Stimulated activated memory B cell treated with anti-CD40 and anti-IgM and Interleukin-4, amounts not matched to agents 10 μg/mL and 1 μg/mL and 100 μg/mL, for 72 hours (primary cell): ENCODE data around the gene BRPF1.
A peak's percentile ranks its signal among the peaks of the same experiment; 100 is the strongest.

Source experiments
- ATAC-seq: fragments of 150-1000 bp; cut with Tn5 transposase; 2 replicates; pipeline ENCODE4 v1.10.0; 2021
- H3K27ac Mint-ChIP-seq: one replicate; pipeline ENCODE4 v1.8.0; 2022; ENCODE audit warnings: mild to moderate bottlenecking, mixed read lengths
- H3K27me3 Mint-ChIP-seq: one replicate; pipeline ENCODE4 v1.8.0; 2022; ENCODE audit warnings: mixed read lengths
- H3K36me3 Mint-ChIP-seq: one replicate; pipeline ENCODE4 v1.8.0; 2022; ENCODE audit warnings: mixed read lengths
- H3K4me1 Mint-ChIP-seq: one replicate; pipeline ENCODE4 v1.8.0; 2022; ENCODE audit warnings: mixed read lengths
- H3K4me3 Mint-ChIP-seq: one replicate; pipeline ENCODE4 v1.8.0; 2022; ENCODE audit warnings: mild to moderate bottlenecking, moderate library complexity, mixed read lengths
- H3K9me3 Mint-ChIP-seq: one replicate; pipeline ENCODE4 v1.8.0; 2022; ENCODE audit warnings: mixed read lengths

BRPF1 gene

DNA sequence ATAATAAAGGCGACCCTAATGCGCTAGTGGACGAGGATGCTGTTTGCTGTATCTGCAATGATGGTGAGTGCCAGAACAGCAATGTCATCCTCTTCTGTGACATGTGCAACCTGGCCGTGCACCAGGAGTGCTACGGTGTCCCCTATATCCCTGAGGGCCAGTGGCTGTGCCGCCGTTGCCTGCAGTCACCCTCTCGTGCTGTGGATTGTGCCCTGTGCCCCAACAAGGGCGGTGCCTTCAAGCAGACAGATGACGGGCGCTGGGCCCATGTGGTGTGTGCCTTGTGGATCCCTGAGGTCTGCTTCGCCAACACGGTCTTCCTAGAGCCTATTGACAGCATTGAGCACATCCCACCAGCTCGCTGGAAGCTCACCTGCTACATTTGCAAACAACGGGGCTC, 7.6 kb downstream of the BRPF1 start:
- no peak for ATAC-seq
- H3K4me3 Mint-ChIP-seq: no peak overlapping the region
- peaks cover 17% of the 10 kb centered on the region for H3K4me1 Mint-ChIP-seq
- no peaks in the 10 kb centered on the region for H3K9me3 Mint-ChIP-seq
- no peak overlapping the region for H3K27ac Mint-ChIP-seq
- peaks cover 70% of the 10 kb centered on the region for H3K36me3 Mint-ChIP-seq
- no peaks in the 10 kb centered on the region for H3K27me3 Mint-ChIP-seq

DNA sequence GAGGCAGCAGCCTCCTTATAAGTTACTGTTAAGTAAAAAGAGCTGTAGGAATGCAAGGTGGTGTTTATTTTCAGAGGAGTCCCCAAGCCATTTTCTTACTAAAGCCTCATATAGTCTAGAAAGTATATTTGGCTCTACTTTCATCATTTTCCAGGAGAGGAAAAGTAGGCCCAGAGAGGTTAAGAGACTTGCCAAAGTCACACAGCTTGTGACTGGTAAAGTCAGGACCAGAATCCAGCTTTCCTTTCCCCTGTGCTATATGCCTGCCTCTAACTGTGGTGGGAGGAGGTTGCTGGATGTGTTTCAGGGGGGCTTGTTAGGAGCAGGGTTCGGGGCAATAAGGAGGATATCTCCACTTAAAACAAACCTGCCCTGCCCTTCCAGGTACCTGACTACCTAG, 11.0 kb downstream of the BRPF1 start:
- no peak overlapping the region for H3K4me3 Mint-ChIP-seq
- H3K27me3 Mint-ChIP-seq: no peaks in the 10 kb centered on the region
- ATAC-seq: no peak
- H3K27ac Mint-ChIP-seq: no peak overlapping the region
- peaks cover 16% of the 10 kb centered on the region for H3K4me1 Mint-ChIP-seq
- H3K36me3 Mint-ChIP-seq: peaks cover 93% of the 10 kb centered on the region
- no peaks in the 10 kb centered on the region for H3K9me3 Mint-ChIP-seq

DNA sequence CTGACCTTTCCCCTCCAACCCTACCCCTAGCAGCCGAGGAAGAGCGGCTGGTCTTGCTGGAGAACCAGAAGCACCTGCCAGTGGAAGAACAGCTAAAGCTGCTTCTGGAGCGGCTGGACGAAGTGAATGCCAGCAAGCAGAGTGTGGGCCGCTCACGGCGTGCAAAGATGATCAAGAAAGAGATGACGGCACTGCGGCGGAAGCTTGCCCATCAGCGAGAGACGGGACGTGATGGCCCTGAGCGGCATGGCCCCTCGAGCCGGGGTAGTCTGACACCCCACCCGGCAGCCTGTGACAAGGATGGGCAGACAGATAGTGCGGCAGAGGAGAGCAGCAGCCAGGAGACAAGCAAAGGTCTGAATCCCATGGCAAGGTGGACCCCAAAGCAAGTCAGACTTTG, 12.0 kb downstream of the BRPF1 start:
- Mint-ChIP-seq H3K4me3 (no peak overlapping the region), H3K27me3 (no peaks in the 10 kb centered on the region), H3K27ac (no peak overlapping the region), H3K9me3 (no peaks in the 10 kb centered on the region), H3K4me1 (peaks cover 19% of the 10 kb centered on the region), H3K36me3 (peaks cover 87% of the 10 kb centered on the region)
- no peak for ATAC-seq

DNA sequence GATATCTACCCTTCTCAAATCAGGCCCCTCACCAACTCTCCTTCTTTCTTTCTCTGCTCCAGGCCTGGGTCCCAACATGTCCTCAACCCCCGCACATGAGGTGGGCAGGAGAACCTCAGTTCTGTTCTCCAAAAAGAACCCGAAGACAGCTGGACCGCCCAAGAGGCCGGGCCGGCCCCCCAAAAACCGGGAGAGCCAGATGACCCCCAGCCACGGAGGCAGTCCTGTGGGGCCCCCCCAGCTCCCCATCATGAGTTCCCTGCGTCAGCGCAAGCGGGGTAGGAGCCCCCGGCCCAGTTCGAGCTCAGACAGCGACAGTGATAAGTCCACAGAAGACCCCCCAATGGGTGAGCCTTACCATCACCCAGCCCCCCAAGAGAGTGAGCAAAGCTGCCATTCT, 12.6 kb downstream of the BRPF1 start:
- Mint-ChIP-seq H3K27ac (no peak overlapping the region), H3K9me3 (no peaks in the 10 kb centered on the region), H3K36me3 (peaks cover 82% of the 10 kb centered on the region), H3K4me1 (peaks cover 25% of the 10 kb centered on the region), H3K4me3 (no peak overlapping the region), H3K27me3 (no peaks in the 10 kb centered on the region)
- no peak for ATAC-seq

DNA sequence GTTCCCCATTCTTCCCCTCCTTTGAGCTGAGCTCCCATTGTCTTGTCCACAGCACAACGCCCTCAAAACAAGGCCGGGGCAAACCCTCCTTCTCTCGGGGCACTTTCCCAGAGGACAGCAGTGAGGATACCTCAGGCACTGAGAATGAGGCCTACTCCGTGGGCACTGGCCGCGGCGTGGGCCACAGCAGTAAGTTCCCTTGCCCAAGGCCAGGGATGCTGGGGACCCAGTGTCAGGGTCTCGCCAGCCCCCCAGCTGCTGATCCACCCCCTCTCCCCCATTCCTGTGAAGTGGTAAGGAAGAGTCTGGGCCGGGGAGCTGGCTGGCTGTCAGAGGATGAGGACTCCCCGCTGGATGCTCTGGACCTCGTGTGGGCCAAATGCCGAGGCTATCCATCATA, 14.0 kb downstream of the BRPF1 start:
- no peak for ATAC-seq
- H3K27me3 Mint-ChIP-seq: no peaks in the 10 kb centered on the region
- H3K27ac Mint-ChIP-seq: no peak overlapping the region
- peaks cover 70% of the 10 kb centered on the region for H3K36me3 Mint-ChIP-seq
- H3K4me3 Mint-ChIP-seq: no peak overlapping the region
- no peaks in the 10 kb centered on the region for H3K9me3 Mint-ChIP-seq
- peaks cover 34% of the 10 kb centered on the region for H3K4me1 Mint-ChIP-seq

DNA sequence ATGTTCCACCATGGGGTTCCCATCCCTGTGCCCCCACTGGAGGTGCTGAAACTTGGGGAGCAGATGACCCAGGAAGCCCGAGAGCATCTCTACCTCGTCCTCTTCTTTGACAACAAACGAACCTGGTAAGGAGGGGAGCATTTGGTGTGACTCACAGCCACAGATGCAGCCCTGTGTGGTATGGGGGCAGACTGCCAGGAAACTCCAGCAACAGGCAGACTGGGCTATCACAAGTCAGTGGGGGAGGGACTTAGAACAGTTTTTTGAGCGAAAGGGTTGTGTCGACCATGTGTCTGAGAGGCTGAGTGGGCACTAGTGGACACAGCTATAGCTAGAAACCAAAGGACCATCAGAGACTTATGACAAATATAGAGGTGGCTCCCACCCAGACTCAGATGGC, 14.8 kb downstream of the BRPF1 start:
- H3K27me3 Mint-ChIP-seq: no peaks in the 10 kb centered on the region
- no peaks in the 10 kb centered on the region for H3K9me3 Mint-ChIP-seq
- H3K4me3 Mint-ChIP-seq: no peak overlapping the region
- H3K27ac Mint-ChIP-seq: no peak overlapping the region
- ATAC-seq: no peak
- H3K4me1 Mint-ChIP-seq: peaks cover 43% of the 10 kb centered on the region
- H3K36me3 Mint-ChIP-seq: peaks cover 62% of the 10 kb centered on the region

DNA sequence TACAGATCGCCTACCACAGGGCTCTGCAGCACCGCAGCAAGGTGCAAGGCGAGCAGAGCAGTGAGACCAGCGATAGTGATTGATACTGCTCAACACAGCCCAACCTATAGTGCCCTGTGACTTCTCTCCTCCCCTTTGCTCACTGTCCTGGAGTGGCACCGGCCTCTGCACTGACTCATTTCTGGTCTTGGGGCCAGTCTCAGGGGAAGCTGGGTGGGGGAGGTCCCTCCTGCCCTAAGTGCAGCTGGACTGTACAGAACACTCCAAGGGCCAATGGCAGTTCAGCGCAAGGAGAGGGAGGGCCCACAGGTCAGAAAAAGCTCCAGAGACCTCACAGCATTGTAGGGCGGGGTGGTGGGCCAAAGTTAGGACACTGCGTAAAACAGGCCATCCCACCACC, 15.7 kb downstream of the BRPF1 start:
- peaks cover 52% of the 10 kb centered on the region for H3K4me1 Mint-ChIP-seq
- no peak for ATAC-seq
- H3K4me3 Mint-ChIP-seq: no peak overlapping the region
- H3K9me3 Mint-ChIP-seq: no peaks in the 10 kb centered on the region
- peaks cover 59% of the 10 kb centered on the region for H3K36me3 Mint-ChIP-seq
- H3K27me3 Mint-ChIP-seq: no peaks in the 10 kb centered on the region
- H3K27ac Mint-ChIP-seq: no peak overlapping the region

DNA sequence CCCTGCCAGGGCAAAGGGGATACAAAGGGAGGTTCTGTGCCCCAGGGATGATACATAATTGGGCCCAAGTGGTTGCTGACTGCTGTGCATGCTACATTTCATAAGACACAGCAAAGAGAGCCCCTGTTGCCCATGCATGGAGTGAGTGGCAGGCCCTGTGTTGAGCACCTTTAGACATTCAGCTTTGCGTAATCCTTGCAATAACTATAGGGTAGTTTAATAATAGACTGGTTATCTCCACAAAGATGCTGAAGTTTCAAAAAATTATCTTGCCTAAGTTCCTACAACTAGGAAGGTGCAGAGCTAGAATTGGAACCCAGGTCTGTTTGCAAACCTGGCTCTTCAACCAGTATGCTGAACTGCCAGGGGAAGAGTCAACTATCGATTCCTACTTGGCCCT, 16.5 kb downstream of the BRPF1 start:
- no peak overlapping the region for H3K27ac Mint-ChIP-seq
- H3K4me1 Mint-ChIP-seq: peaks cover 58% of the 10 kb centered on the region
- no peak for ATAC-seq
- H3K27me3 Mint-ChIP-seq: no peaks in the 10 kb centered on the region
- no peak overlapping the region for H3K4me3 Mint-ChIP-seq
- no peaks in the 10 kb centered on the region for H3K9me3 Mint-ChIP-seq
- H3K36me3 Mint-ChIP-seq: peaks cover 58% of the 10 kb centered on the region

DNA sequence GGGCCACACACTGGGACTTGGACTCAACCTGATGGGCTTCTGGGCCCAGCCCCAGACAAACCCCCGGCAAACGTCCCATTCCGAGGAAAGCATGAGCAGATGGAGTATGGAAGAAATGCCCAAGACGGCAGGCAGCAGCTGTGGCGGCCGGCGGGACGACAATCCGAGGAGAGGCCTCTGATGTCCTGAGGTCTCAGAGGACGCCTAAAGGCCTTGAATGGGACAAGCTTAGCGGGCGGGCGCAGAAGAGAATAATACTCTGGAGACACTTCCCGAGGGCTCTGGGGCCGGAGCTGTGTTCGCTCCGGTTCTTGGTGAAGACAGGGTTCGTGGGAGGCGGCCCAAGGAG, 17.7 kb downstream of the BRPF1 start:
- H3K27ac Mint-ChIP-seq: peak overlapping the region; percentile 85
- H3K9me3 Mint-ChIP-seq: no peaks in the 10 kb centered on the region
- H3K36me3 Mint-ChIP-seq: peaks cover 55% of the 10 kb centered on the region
- H3K27me3 Mint-ChIP-seq: no peaks in the 10 kb centered on the region
- peak overlapping the region; percentile 87 for H3K4me3 Mint-ChIP-seq
- no peak for ATAC-seq
- peaks cover 60% of the 10 kb centered on the region for H3K4me1 Mint-ChIP-seq

DNA sequence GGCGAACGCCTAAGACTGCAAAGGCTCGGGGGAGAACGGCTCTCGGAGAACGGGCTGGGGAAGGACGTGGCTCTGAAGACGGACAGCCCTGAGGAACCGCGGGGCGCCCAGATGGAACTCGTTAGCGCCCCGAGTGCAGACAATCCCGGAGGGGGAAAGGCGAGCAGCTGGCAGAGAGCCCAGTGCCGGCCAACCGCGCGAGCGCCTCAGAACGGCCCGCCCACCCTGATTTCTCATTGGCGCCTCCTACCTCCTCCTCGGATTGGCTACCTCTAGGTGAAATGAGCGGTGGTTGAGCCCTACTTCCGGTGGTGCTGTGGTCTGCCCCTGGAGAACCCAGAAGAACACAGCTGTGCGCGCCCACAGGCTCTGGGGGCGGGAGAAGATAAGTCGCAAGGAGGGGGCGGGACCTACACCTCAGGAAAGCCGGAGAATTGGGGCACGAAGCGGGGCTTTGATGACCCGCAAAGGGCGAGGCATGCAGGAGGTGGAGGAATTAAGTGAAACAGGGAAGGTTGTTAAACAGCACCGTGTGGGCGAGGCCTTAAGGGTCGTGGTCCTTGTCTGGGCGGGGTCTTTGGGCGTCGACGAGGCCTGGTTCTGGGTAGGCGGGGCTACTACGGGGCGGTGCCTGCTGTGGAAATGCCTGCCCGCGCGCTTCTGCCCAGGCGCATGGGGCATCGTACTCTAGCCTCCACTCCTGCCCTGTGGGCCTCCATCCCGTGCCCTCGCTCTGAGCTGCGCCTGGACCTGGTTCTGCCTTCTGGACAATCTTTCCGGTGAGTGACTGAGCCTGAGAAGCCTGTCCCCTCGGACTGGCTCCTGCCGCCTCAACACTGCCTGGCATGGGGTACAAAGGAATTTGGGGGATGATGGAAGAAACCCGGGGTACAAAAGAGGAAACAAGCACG, 18.4 kb downstream of the BRPF1 start, which contains the start of gene OGG1:
Gene OGG1 (plus strand): TSS at position 308 of the 911 bp plus-strand sequence. CDS start 335 bp downstream, at position 643.
- Mint-ChIP-seq H3K27me3 (no peaks in the 10 kb centered on the region), H3K27ac (peak within 1 kb of the TSS; percentile 85), H3K36me3 (peaks cover 55% of the 10 kb centered on the region), H3K4me3 (peak within 1 kb of the TSS; percentile 87), H3K9me3 (no peaks in the 10 kb centered on the region), H3K4me1 (peaks cover 66% of the 10 kb centered on the region)
- ATAC-seq: peak; percentile 96

DNA sequence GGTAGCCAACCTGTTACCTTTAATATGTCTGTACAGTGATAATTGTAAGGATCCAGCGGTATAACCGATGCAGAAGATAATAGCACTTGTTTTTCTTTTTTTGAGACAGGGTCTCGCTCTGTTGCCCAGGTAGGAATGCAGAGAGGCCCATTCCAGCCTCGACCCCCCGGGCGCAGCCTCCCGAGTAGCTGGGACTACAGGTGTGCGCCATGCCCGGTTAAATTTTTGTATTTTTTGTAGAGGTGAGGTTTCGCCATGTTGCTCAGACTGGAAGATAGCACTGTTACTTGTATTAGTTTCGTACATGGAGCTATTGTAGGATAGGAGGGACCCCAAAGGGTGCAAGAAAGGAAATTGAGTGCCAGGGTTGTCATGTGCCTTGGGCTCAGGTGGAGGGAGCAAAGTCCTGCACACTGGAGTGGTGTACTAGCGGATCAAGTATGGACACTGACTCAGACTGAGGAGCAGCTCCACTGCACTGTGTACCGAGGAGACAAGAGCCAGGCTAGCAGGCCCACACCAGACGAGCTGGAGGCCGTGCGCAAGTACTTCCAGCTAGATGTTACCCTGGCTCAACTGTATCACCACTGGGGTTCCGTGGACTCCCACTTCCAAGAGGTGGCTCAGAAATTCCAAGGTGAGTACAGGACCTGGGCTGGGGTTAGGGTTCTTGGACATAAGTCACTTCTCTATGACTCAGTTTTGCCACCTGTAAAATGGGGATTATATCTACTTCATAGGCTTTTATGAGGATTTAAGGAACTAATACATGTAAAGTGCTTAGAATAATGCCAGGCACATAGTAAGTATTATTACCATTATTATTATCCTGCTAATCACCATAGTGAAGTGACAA, 19.2 kb downstream of the BRPF1 start:
- peaks cover 68% of the 10 kb centered on the region for H3K4me1 Mint-ChIP-seq
- H3K36me3 Mint-ChIP-seq: peaks cover 49% of the 10 kb centered on the region
- ATAC-seq: no peak
- H3K4me3 Mint-ChIP-seq: peak overlapping the region; percentile 87
- no peaks in the 10 kb centered on the region for H3K9me3 Mint-ChIP-seq
- no peaks in the 10 kb centered on the region for H3K27me3 Mint-ChIP-seq
- H3K27ac Mint-ChIP-seq: peak overlapping the region; percentile 85

DNA sequence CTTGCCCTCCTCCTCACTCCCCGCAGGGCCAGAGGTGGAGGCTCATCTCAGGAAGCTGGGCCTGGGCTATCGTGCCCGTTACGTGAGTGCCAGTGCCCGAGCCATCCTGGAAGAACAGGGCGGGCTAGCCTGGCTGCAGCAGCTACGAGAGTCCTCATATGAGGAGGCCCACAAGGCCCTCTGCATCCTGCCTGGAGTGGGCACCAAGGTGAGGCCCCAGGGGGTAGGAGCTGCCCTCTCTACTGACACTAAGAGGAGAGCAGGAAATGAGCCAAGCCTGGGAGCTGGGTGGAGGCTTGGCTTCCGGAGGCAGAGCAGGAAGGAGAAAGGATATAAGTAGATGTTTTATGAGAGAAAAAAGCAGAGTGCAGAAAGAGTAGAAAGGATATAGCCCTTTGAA, 23.1 kb downstream of the BRPF1 start:
- no peaks in the 10 kb centered on the region for H3K9me3 Mint-ChIP-seq
- H3K4me3 Mint-ChIP-seq: no peak overlapping the region
- peaks cover 65% of the 10 kb centered on the region for H3K36me3 Mint-ChIP-seq
- peaks cover 38% of the 10 kb centered on the region for H3K4me1 Mint-ChIP-seq
- H3K27me3 Mint-ChIP-seq: no peaks in the 10 kb centered on the region
- ATAC-seq: no peak
- H3K27ac Mint-ChIP-seq: no peak overlapping the region

DNA sequence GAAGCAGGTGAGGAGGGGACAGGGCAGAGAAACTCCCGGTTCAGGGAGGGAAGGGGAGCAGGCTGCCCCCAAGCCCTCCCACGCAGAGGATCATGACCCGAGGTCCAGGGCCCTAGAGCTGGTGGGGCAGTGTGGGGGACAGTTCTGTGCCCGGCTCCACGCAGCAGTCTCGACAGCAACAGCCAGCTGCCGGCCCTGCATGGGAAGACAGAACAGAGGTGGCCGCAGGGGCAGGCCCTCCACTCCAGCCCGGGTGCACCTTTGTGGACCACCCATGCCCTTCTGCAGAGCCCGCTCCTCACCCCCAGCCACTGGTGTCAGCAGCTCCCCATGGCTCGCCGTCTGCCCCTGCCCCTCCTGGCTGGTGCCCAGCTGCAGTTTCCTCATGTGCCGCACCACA, 25.9 kb downstream of the BRPF1 start:
- ATAC-seq: no peak
- Mint-ChIP-seq H3K36me3 (peaks cover 76% of the 10 kb centered on the region), H3K4me3 (no peak overlapping the region), H3K27ac (no peak overlapping the region), H3K27me3 (no peaks in the 10 kb centered on the region), H3K9me3 (no peaks in the 10 kb centered on the region), H3K4me1 (peaks cover 15% of the 10 kb centered on the region)

DNA sequence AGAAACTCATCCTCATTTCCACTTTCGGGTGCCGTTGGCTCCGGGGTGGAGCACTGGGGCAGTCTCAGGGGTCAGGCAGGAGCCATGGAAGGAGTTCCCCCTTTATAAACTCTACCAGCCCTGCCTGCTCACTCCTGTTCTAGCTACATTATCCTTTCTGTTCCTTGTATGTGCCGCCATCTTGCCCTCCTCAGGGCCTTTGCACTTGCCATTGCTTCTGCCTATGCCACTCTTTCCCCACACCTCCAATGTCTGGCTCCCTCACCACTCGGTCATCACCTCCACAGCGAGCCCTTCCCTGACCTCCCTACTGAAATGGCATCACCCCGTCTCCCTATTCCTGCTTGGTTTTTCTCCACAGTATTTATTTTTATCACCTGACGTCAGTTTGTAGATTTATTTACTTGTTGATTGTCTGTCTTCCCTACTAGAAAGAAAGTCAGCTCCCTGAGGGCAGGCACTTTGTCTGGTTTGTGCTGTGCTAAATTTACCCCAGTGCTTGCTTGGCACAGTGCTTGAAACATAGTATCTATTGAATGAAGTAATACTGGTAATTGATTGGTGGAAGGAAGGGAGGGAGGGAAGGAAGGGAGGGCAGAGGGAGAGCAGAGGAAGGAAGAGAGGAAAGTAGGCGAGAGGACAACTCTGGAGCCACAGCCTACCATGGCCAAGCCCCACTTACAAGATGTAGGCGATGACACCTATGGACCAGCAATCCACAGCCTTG, 29.4 kb downstream of the BRPF1 start:
- Mint-ChIP-seq H3K4me3 (no peak overlapping the region), H3K36me3 (peaks cover 58% of the 10 kb centered on the region), H3K27ac (no peak overlapping the region), H3K4me1 (no peaks in the 10 kb centered on the region), H3K27me3 (no peaks in the 10 kb centered on the region), H3K9me3 (no peaks in the 10 kb centered on the region)
- ATAC-seq: no peak

DNA sequence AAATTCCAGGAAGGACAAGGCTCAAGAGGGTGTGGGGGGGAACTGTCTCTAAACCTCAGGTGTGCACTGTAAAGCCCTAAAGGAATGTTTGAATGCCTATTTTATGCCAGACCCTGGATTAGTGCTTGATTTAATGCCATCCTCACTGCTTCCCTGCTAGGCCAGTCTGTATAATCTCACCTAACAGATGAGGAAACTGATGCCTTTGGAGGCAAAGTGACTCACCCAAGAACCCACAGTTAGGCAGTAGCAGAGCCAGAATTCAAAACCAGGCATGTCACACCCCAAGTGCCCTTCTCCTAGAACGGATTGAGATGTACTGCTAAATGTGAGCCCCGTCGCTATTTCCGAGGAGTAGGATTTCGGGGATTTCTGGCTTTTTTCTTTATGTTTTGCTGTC, 30.4 kb downstream of the BRPF1 start:
- no peaks in the 10 kb centered on the region for H3K9me3 Mint-ChIP-seq
- H3K36me3 Mint-ChIP-seq: peaks cover 49% of the 10 kb centered on the region
- H3K4me1 Mint-ChIP-seq: no peaks in the 10 kb centered on the region
- H3K27me3 Mint-ChIP-seq: no peaks in the 10 kb centered on the region
- ATAC-seq: no peak
- no peak overlapping the region for H3K27ac Mint-ChIP-seq
- H3K4me3 Mint-ChIP-seq: no peak overlapping the region
